Middle frontal gyrus (tissue), 1 donor: ENCODE results near the gene RAET1E.
"Not testable (repeated sequence)": the region's sequence is repeated elsewhere in the genome, so short reads cannot be mapped to it uniquely, and the experiment has no call there.

ENCODE experiments used
- DNase-seq: peaks from one replicate; pipeline ENCODE4 v3.0.0-alpha.2; 2015; ENCODE audit warnings: low spot score; ENCODE audit errors: extremely low spot score

Gene RAET1E

GRCh38 chr6:149897855-149898744 lies at the start of gene RAET1E:
TSS of gene RAET1E (minus strand) at chr6:149898113. CDS start at chr6:149890901, 7,212 bp downstream.
- no peak for DNase-seq

DNA sequence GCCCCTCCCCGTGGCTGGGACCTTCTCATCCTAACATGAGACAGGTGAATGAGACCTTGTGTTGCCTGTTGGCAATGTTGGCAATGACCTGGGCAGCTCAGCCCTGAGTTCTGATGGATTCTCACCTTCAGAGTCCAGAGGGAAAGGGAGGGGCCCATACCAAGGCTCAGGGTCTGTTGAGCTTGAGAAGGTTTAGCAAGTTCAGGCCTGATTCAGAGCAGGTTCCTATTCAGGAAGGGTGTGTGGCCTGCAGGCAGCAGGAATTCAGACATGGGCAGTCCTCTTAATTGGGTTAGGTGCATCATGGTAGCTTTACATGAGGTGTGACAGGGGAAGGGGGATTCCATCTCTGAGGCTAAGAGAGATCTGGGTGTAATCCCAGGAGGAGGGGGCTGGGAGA lies 49.6 kb upstream of the RAET1E start:
- DNase-seq, result not testable (repeated sequence)

DNA sequence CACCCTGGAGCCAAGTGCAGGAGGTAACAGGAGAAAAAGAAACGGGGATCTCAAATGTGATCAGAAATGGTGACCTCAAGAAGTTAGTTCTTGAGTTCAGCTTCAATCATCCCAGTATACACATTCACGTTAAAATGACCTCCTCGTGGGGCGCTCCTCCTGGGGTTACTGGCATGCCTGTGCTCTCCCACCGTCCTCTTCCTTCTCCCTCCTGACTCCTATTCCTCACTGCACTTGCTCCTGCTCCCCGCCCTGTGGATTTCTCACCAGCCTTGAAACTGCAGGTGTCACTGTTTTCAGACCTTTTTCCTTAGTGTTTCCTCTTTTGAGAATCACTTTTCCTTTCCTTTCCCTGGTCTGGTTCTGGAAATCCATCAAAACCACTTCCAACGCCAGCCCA lies 48.7 kb upstream of the RAET1E start:
- DNase-seq, result not testable (repeated sequence)

DNA sequence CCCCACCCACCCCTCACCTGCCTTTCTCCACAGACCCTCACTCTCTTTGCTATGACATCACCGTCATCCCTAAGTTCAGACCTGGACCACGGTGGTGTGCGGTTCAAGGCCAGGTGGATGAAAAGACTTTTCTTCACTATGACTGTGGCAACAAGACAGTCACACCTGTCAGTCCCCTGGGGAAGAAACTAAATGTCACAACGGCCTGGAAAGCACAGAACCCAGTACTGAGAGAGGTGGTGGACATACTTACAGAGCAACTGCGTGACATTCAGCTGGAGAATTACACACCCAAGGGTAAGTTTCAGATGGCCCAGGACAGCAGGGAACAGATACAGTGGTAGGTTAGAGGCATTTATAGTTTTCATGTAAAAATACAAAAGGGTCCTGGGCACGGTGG lies 47.4 kb upstream of the RAET1E start:
- not testable (repeated sequence) for DNase-seq

GRCh38 chr6:149943321-149943720 lies 45.4 kb upstream of the RAET1E start:
- DNase-seq, result not testable (repeated sequence)

DNA sequence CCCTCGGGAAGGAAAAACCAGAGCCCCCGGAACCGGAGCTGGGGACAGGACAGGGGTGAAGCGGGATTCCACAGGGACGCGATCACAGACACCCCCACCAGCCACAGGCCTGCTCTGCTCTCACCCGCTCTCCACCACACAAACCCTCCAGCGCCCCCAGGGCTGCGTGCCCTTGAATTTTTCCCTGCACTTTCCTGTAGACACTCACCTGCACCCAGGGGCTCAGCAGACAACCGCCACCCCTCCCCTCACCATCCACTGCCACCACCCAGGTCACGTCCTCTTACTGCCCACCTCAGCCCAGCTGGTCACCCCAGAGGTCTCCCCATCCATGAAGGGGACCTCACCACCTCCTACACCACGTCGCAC lies 44.5 kb upstream of the RAET1E start:
- no peak for DNase-seq

DNA sequence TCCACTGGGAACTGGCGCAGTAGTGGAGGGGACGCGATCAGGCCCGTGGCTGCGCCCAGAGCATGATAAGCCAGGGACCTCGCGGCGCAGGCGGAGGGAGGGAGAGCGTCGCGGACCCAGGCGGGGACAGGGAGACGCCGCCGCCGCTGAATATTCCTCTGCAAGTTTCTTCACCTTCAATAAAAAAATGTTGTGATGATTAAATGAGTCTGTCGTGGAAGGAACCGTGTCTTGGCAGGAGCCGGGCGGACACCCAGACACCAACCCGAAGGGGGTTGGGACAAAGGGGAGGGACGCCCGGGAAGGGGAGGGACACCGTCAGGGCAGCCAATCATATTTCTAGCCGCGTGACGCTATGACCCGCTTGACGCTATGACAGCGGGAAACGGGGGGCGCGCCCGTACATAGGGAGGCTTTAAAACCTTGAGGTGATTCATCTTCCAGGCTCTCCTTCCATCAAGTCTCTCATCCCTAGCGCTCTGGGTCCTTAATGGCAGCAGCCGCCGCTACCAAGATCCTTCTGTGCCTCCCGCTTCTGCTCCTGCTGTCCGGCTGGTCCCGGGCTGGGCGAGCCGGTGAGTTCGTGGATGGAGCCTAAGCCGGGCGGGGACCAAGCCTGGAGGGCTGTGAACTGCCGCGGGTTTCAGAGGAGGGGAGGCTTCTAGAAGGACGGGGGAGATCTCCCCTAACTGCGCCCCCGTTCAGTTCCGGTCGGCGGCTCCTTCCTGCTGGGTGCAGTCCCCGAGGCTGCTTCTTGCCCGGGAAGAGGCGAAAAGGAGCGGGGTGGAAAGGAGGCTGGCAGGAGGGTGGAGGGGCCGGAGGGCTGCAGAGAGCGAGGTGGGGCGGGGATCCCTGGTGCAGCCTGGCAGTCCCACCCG lies 43.9 kb upstream of the RAET1E start, which contains the start of gene ULBP2:
Gene ULBP2 (plus strand): TSS at position 432 of the 878 bp plus-strand sequence. CDS start 59 bp downstream, at position 491.
- DNase-seq, result peak; percentile 69

DNA sequence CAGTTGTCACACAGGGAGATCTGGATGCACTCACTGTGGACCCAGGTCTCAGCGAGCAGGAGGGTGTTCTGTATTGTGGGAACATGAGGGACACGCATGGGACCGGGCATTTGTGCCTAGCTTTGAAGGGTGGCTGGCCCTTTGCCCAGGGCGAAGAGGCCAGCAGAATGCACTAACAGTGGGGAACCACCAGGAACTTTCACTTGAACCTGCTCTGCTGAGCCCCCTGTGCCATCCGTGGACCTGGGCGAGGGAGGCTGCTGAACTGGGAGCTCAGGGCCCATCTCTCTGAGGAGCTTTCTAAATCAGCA lies 42.7 kb upstream of the RAET1E start:
- DNase-seq, result no peak

GRCh38 chr6:149939909-149940671 lies 42.2 kb upstream of the RAET1E start:
- DNase-seq, result no peak

DNA sequence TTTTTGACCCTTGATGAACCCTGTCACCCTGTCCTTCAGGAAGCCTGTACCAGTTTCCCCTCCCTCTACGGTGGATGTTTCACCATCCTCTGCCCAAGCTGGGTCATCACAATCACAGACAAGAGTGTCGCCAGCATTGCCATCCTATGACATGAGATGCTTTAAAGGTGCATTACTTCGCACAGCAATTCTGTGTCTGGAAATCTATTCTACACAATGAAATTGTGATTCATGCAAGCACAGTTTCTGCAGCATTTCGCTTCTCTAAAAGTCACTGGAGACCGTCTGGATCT lies 41.4 kb upstream of the RAET1E start:
- no peak for DNase-seq

DNA sequence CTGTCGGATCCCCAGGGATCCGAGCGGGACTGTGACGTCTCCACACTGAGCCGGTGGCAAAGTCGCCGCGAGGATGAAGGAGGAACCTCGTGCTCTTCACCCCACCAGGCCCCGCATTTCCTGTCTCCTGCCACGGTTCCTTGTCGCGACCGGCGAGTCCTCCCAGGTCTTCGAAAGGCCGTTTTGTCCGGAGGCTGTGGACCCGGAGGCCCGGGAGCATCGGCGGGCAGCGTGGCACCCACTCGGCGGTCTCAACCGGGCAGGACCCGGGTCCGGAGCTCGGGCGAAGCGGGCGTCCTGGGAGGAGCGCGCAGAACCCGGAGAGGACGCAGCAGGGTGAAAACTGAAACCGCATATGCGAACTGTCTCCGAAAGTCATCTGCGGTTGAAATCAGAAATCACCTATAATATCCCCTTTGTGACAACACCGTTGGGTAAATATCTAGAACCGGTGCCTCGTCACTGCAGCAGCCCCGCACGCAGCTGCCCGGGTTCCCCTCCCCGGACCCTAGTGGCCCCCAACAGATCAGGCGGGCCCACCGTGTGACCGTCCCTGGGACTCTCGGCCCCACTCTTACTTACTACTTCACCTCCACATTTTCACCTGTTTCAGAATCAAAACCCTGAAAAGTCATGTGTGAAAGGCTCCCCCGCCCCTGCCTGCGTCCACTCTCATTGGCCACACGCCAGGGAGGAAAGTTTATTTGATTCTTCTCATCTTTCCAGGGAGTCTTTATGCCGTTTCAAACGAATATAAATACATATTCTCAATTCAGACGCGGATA lies 40.9 kb upstream of the RAET1E start:
- no peak for DNase-seq

- not testable (repeated sequence) for DNase-seq
Measured at GRCh38 chr6:149938013-149938570, 40.2 kb upstream of the RAET1E start.

DNA sequence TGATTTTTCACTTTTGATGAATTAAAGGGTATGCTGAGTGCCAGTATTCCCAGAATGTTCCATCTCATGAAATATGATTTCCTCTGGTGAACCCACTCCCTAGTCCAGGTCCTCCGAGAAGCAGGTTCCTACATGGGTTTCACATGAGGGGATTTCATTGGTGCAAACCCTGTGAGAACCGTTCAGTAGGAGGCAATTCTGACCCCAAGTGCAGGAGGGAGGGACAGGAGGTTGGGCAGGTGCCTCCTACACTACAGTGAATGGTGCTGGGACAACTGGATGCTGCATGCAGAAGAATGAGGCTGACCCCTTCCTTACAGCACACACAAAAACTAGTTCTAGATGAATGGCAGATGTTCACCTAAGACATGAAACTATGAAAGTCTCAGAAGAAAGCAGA lies 38.8 kb upstream of the RAET1E start:
- no peak for DNase-seq

GRCh38 chr6:149935668-149936067 lies 37.8 kb upstream of the RAET1E start:
- no peak for DNase-seq

DNA sequence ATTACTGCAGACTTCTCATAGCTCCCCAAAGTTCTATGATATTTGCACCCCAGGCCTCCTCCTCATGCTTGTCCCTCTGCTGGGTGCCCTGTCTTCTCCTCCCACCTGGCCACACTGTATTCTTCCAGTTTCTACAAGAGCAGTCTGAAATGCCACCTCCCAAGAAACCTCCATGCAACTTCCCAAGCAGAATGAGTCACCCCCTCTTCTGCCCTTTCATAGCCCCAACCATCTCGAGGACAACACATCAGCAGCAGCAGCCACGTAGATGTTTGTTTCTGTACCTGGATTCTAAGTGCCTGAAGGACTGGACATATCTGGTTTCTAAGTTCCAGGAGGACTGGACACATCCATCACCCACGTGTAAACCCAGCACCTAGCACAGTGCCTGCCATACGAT lies 37.3 kb upstream of the RAET1E start:
- DNase-seq, result no peak

DNA sequence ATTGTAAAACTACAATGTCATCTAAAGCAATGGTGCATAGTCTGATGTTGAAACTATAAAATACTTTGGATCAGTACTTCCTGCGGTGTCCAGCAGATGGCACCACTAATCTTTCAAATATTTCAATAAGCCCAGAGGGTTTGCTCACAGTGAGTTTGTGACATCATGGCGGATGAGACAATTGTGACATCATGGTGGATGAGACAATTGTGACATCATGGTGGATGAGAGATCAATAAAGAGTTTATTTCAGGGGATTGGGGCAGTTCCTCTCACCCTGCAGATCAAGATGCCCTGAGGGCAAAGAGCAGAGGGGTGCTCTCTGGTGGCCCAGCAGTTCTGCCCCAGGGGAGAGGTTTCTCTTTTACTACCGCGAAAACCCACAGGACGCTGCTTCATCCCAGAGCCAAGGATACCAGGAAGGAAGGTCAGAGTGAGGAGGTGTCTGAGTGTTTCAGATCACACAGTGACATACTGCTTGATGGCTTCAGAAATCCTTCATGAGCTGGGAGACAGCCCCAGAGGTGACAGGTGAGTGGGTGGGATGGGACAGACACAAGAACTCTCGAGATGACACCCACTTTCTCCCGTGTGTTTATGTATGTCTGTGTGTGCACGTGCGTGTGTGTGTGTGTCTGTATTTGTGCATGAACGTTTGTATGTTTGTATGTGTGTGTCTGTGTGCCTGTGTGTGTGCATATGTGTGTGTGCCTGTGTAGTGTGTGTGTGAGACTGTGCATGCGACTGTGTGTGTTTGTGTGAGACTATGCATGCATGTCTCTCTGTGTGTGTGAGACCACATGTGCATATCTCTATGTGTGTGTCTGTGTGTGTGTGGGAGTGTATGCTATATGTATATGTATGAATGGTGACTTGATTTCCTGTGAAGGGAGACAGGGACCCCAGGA lies 36.6 kb upstream of the RAET1E start:
- DNase-seq, result peak; percentile 66

- DNase-seq, result no peak
Measured at GRCh38 chr6:149933461-149933860, 35.5 kb upstream of the RAET1E start.

GRCh38 chr6:149933036-149933435 lies 35.1 kb upstream of the RAET1E start:
- DNase-seq, result no peak

GRCh38 chr6:149931501-149931900 lies 33.6 kb upstream of the RAET1E start:
- DNase-seq, result no peak

GRCh38 chr6:149929422-149929821 lies 31.5 kb upstream of the RAET1E start:
- no peak for DNase-seq
